Thyroid gland (tissue), 4 donors: Measurements from ENCODE around the gene PDZRN3.

Experiments
- CTCF ChIP-seq, 6 experiments: fragments of 200-600 bp in 3 of 6; fragments of 450-650 bp in 3 of 6; sonication (generic) in 3 of 6; IDR thresholded peaks; one replicate each; pipeline ENCODE4 v1.5.1; 2016 to 2019; ENCODE audit warnings: antibody characterized with exemption in 6 of 6, mild to moderate bottlenecking in 2 of 6, inconsistent platforms in 1 of 6, moderate library complexity in 1 of 6
- POLR2A ChIP-seq, 2 donors: fragments of 450-650 bp; IDR thresholded peaks; one replicate each; pipeline ENCODE4 v1.6.1; 2017; ENCODE audit warnings: antibody characterized with exemption in 2 of 2, mild to moderate bottlenecking in 2 of 2, moderate library complexity in 1 of 2

GRCh38 chr3:73351423-73352071, 273.2 kb downstream of the PDZRN3 start:
- TF ChIP-seq CTCF (IDR thresholded peaks at IDR 0.05), result no peak
- no peak for TF ChIP-seq POLR2A (IDR thresholded peaks at IDR 0.05)
